PFSK-1 (cell line): Measurements from ENCODE around the gene PRICKLE4.

Source experiments
- POLR2AphosphoS5 ChIP-seq: IDR thresholded peaks from 2 replicates; pipeline ENCODE4 v1.6.1; 2012; ENCODE audit warnings: low read depth, mild to moderate bottlenecking, control low read depth, low read length, moderate library complexity
- REST ChIP-seq, 2 experiments: IDR thresholded peaks; 2 replicates each; pipeline versions ENCODE4 v1.6.1 to v1.8.0; 2011 to 2012; ENCODE audit warnings: low read depth in 2 of 2, low read length in 2 of 2, control low read depth in 1 of 2, inconsistent platforms in 1 of 2, mild to moderate bottlenecking in 1 of 2, moderate library complexity in 1 of 2; ENCODE audit not compliant: insufficient read depth in 1 of 2
- SIN3A ChIP-seq: IDR thresholded peaks from 2 replicates; pipeline ENCODE4 v1.6.1; 2012; ENCODE audit warnings: mild to moderate bottlenecking, low read length, moderate library complexity, borderline replicate concordance; ENCODE audit not compliant: insufficient read depth
- TAF1 ChIP-seq: IDR thresholded peaks from 2 replicates; pipeline ENCODE4 v1.6.1; 2012; ENCODE audit warnings: low read length, control low read depth, borderline replicate concordance; ENCODE audit not compliant: insufficient read depth

- TF ChIP-seq POLR2AphosphoS5 (no peak), REST (IDR thresholded peaks at IDR 0.05; ENCODE audit: insufficient read depth in 1 of 2, low read depth in 2 of 2, low read length in 2 of 2) (no peak), TAF1 (no peak), SIN3A (no peak)
Measured at GRCh38 chr6:41836660-41837052, 56.1 kb downstream of the PRICKLE4 start.
